HepG2 (cell line): Measurements from ENCODE around the gene TTC31. TPM values are rescaled to one million over a fixed set of nuclear protein-coding genes. Genes with fewer than 3 reads are reported as not detected.

Experiments used
- JUNB ChIP-seq: sonication (generic); formaldehyde crosslinking; IDR thresholded peaks from 2 replicates; pipeline ENCODE4 v1.8.0; 2022; ENCODE audit warnings: missing genetic modification reagents, mild to moderate bottlenecking, borderline replicate concordance
- NKX3-1 ChIP-seq: sonication (generic); formaldehyde crosslinking; IDR thresholded peaks from 2 replicates; pipeline ENCODE4 v1.5.0; 2020; ENCODE audit warnings: missing genetic modification reagents
- PTBP1 ChIP-seq: fragments of 200-400 bp; formaldehyde crosslinking; IDR thresholded peaks from 2 replicates; pipeline ENCODE4 v1.6.1; 2018; ENCODE audit warnings: low read length, low read depth; ENCODE audit not compliant: poor library complexity, severe bottlenecking
- RELA ChIP-seq: sonication (generic); formaldehyde crosslinking; IDR thresholded peaks from 2 replicates; pipeline ENCODE4 v1.4.0; 2020; ENCODE audit warnings: missing genetic modification reagents
- SAFB2 ChIP-seq: sonication (generic); formaldehyde crosslinking; IDR thresholded peaks from 2 replicates; pipeline ENCODE4 v1.5.1; 2020; ENCODE audit warnings: missing genetic modification reagents, low read depth, mild to moderate bottlenecking, borderline replicate concordance
- SOX13 ChIP-seq, 3 experiments: fragments of 450-650 bp in 1 of 3; sonication (generic) in 1 of 3; formaldehyde crosslinking in 1 of 3; IDR thresholded peaks in 2 of 3; conservative IDR thresholded peaks in 1 of 3; 2 replicates each; pipeline versions ENCODE4 v1.5.0 to v1.6.1; 2016 to 2020; ENCODE audit warnings: antibody characterized with exemption in 1 of 3, mild to moderate bottlenecking in 1 of 3, missing compliant biosample characterization in 1 of 3, missing genetic modification reagents in 1 of 3, moderate library complexity in 1 of 3
- THAP7 ChIP-seq: sonication (generic); formaldehyde crosslinking; IDR thresholded peaks from 2 replicates; pipeline ENCODE4 v1.8.1; 2023; ENCODE audit warnings: mild to moderate bottlenecking, missing genetic modification reagents
- ZKSCAN5 ChIP-seq: sonication (generic); formaldehyde crosslinking; IDR thresholded peaks from 2 replicates; pipeline ENCODE4 v1.5.1; 2020; ENCODE audit warnings: mild to moderate bottlenecking, missing genetic modification reagents
- ZNF724P ChIP-seq: sonication (generic); formaldehyde crosslinking; IDR thresholded peaks from 2 replicates; pipeline ENCODE4 v1.8.0; 2022; ENCODE audit warnings: missing genetic modification reagents, borderline replicate concordance
- ZNF800 ChIP-seq: sonication (generic); formaldehyde crosslinking; IDR thresholded peaks from 2 replicates; pipeline ENCODE4 v1.4.0; 2020; ENCODE audit warnings: missing genetic modification reagents
- polyA plus RNA-seq, 8 experiments: library from polyadenylated mRNA; depleted of rRNA in 3 of 8; stranded (reverse) in 7 of 8; unstranded in 1 of 8; fragments of >200 nt; fragmentation: Illumina TruSeq in 4 of 8; extraction: Trizol in 4 of 8; gene quantifications; 2 replicates each; pipeline versions ENCODE4 v1.2.1 to v1.2.3, GENCODE V29; 2011 to 2016; ENCODE audit warnings: low read depth in 4 of 8, missing spikeins in 1 of 8, mixed read lengths in 1 of 8; ENCODE audit not compliant: insufficient read depth in 1 of 8
- total RNA-seq, 5 experiments: library from RNA; depleted of rRNA; stranded (reverse); fragments of >200 nt; fragmentation: Illumina TruSeq; extraction: Trizol; gene quantifications; 2 replicates each; pipeline ENCODE4 v1.2.3, GENCODE V29; 2016; ENCODE audit warnings: low read depth in 1 of 5
- TF ChIP-seq, protein P1 (sequence below): sonication (generic); formaldehyde crosslinking; IDR thresholded peaks from 2 replicates; pipeline ENCODE4 v1.4.0; 2020; ENCODE audit warnings: missing genetic modification reagents
- TF ChIP-seq, protein P2 (sequence below): sonication (generic); formaldehyde crosslinking; IDR thresholded peaks from 2 replicates; pipeline ENCODE4 v1.4.0; 2020; ENCODE audit warnings: missing genetic modification reagents
- TF ChIP-seq, protein P3 (sequence below): sonication (generic); formaldehyde crosslinking; IDR thresholded peaks from 2 replicates; pipeline ENCODE4 v1.4.0; 2020; ENCODE audit warnings: missing genetic modification reagents

Gene TTC31
- total and polyA plus RNA-seq, 2 of the 13 experiments (the other 11 are each of a cell fraction or from before 2014, with no cell fraction given), result 28.3 to 39.5 TPM

DNA sequence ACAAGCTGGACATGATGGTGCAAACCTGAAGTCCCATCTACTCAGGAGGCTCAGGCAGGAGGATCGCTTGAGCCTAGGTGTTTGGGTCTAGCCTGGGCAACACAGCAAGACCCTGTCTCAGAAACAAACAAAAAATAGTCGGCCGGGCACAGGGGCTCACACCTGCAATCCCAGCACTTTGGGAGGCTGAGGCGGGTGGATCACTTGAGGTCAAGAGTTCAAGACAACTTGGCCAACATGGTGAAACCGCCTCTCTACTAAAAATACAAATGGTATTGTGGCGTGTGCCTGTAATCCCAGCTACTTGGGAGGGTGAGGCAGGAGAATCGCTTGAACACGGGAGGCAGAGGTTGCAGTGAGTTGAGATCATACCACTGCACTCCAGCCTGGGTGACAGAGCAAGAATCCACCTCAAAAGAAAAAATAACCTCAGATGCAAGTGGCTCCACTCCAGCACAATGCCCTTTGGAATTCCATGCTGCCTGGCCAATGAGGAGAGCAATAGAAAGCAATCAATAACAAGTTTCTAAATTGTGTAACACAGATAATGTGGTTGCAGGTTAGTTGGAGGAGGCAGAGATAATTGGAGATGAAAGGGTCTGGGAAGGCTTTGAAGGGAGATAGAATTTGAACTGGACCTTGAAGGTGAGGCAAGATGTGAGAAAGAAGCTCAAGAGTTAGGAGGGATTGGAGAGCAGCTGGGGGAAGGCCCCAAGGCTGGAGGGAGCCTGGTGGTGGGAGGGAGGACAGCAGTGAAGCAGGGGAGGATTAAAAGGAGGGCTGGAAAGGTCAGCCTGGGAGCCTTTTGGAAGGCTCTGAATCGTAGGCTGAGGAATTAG lies 6.0 kb downstream of the TTC31 start (continued):
- TF ChIP-seq, protein P1, sequence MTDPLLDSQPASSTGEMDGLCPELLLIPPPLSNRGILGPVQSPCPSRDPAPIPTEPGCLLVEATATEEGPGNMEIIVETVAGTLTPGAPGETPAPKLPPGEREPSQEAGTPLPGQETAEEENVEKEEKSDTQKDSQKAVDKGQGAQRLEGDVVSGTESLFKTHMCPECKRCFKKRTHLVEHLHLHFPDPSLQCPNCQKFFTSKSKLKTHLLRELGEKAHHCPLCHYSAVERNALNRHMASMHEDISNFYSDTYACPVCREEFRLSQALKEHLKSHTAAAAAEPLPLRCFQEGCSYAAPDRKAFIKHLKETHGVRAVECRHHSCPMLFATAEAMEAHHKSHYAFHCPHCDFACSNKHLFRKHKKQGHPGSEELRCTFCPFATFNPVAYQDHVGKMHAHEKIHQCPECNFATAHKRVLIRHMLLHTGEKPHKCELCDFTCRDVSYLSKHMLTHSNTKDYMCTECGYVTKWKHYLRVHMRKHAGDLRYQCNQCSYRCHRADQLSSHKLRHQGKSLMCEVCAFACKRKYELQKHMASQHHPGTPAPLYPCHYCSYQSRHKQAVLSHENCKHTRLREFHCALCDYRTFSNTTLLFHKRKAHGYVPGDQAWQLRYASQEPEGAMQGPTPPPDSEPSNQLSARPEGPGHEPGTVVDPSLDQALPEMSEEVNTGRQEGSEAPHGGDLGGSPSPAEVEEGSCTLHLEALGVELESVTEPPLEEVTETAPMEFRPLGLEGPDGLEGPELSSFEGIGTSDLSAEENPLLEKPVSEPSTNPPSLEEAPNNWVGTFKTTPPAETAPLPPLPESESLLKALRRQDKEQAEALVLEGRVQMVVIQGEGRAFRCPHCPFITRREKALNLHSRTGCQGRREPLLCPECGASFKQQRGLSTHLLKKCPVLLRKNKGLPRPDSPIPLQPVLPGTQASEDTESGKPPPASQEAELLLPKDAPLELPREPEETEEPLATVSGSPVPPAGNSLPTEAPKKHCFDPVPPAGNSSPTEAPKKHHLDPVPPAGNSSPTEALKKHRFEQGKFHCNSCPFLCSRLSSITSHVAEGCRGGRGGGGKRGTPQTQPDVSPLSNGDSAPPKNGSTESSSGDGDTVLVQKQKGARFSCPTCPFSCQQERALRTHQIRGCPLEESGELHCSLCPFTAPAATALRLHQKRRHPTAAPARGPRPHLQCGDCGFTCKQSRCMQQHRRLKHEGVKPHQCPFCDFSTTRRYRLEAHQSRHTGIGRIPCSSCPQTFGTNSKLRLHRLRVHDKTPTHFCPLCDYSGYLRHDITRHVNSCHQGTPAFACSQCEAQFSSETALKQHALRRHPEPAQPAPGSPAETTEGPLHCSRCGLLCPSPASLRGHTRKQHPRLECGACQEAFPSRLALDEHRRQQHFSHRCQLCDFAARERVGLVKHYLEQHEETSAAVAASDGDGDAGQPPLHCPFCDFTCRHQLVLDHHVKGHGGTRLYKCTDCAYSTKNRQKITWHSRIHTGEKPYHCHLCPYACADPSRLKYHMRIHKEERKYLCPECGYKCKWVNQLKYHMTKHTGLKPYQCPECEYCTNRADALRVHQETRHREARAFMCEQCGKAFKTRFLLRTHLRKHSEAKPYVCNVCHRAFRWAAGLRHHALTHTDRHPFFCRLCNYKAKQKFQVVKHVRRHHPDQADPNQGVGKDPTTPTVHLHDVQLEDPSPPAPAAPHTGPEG, result 0 out of 2 replicates have a peak, but pooled peaks have one; percentile 19
- TF ChIP-seq ZNF800 (CRISPR knock-in tag) (no peak), JUNB (peak; percentile 72; the same call in 1 of the 2 replicates), ZNF724P (no peak), ZKSCAN5 (CRISPR knock-in tag) (no peak), PTBP1 (no peak), THAP7 (CRISPR knock-in tag) (no peak), SAFB2 (CRISPR knock-in tag) (no peak), SOX13 (IDR thresholded peaks at IDR 0.05) (peak; percentile 81), SOX13 (CRISPR knock-in tag; conservative IDR thresholded peaks at IDR 0.05 in 1 of 2, IDR thresholded peaks at IDR 0.05 in 1 of 2) (peak in 1 of 2 experiments; percentile 90; a peak in 2 of 4 replicates), RELA (CRISPR knock-in tag) (no peak), NKX3-1 (CRISPR knock-in tag) (no peak)
- TF ChIP-seq, protein P2, sequence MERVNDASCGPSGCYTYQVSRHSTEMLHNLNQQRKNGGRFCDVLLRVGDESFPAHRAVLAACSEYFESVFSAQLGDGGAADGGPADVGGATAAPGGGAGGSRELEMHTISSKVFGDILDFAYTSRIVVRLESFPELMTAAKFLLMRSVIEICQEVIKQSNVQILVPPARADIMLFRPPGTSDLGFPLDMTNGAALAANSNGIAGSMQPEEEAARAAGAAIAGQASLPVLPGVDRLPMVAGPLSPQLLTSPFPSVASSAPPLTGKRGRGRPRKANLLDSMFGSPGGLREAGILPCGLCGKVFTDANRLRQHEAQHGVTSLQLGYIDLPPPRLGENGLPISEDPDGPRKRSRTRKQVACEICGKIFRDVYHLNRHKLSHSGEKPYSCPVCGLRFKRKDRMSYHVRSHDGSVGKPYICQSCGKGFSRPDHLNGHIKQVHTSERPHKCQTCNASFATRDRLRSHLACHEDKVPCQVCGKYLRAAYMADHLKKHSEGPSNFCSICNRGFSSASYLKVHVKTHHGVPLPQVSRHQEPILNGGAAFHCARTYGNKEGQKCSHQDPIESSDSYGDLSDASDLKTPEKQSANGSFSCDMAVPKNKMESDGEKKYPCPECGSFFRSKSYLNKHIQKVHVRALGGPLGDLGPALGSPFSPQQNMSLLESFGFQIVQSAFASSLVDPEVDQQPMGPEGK, result no peak; the same call in 1 of the 2 replicates
- TF ChIP-seq, protein P3, sequence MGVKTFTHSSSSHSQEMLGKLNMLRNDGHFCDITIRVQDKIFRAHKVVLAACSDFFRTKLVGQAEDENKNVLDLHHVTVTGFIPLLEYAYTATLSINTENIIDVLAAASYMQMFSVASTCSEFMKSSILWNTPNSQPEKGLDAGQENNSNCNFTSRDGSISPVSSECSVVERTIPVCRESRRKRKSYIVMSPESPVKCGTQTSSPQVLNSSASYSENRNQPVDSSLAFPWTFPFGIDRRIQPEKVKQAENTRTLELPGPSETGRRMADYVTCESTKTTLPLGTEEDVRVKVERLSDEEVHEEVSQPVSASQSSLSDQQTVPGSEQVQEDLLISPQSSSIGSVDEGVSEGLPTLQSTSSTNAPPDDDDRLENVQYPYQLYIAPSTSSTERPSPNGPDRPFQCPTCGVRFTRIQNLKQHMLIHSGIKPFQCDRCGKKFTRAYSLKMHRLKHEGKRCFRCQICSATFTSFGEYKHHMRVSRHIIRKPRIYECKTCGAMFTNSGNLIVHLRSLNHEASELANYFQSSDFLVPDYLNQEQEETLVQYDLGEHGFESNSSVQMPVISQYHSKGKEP (CRISPR knock-in tag), result no peak
